Thoracic aorta (tissue), 2 donors: Measurements from ENCODE around the gene ERCC4. TPM values are rescaled to one million over a fixed set of nuclear protein-coding genes. Genes with fewer than 3 reads are reported as not detected.
"Not testable (repeated sequence)": the region's sequence is repeated elsewhere in the genome, so short reads cannot be mapped to it uniquely, and the experiment has no call there.

Experiments
- ATAC-seq: fragments of 150-250 bp; one replicate; pipeline ENCODE4 v1.8.0; 2017; ENCODE audit warnings: low read depth; ENCODE audit not compliant: insufficient number of reproducible peaks, low FRiP score
- DNase-seq: peaks from one replicate; pipeline ENCODE4 v3.0.0-alpha.2; 2020; ENCODE audit warnings: low spot score
- H3K27ac ChIP-seq, 2 donors: fragments of 200-600 bp; sonication (generic); 1 replicate in 1 of 2; 2 replicates in 1 of 2; pipeline ENCODE4 v1.5.1; 2016; ENCODE audit warnings: mild to moderate bottlenecking in 2 of 2, moderate library complexity in 2 of 2
- H3K27me3 ChIP-seq: fragments of 200-600 bp; sonication (generic); replicated peaks from 2 replicates; pipeline ENCODE4 v1.6.0; 2016; ENCODE audit warnings: mild to moderate bottlenecking; ENCODE audit not compliant: insufficient read depth
- H3K36me3 ChIP-seq: fragments of 200-600 bp; sonication (generic); one replicate; pipeline ENCODE4 v1.5.1; 2016
- H3K4me1 ChIP-seq, 2 donors: fragments of 200-600 bp; sonication (generic); 1 replicate in 1 of 2; 2 replicates in 1 of 2; pipeline versions ENCODE4 v1.5.1 to v1.6.0; 2016; ENCODE audit warnings: low read depth in 2 of 2, mild to moderate bottlenecking in 1 of 2; ENCODE audit not compliant: control insufficient read depth in 1 of 2
- H3K4me3 ChIP-seq: fragments of 200-600 bp; sonication (generic); 2 replicates; pipeline ENCODE4 v1.5.1; 2016; ENCODE audit warnings: mild to moderate bottlenecking
- H3K9me3 ChIP-seq: fragments of 200-600 bp; sonication (generic); 2 replicates; pipeline ENCODE4 v1.5.1; 2016
- total RNA-seq, 2 donors: library from RNA; depleted of rRNA; stranded (reverse); fragments of >200 nt; gene quantifications; one replicate each; pipeline versions ENCODE4 v1.1.0 to v1.2.3, GENCODE V29; 2016
- TF ChIP-seq, protein P1 (sequence below): fragments of 200-600 bp; sonication (generic); IDR thresholded peaks from one replicate; pipeline ENCODE4 v1.5.1; 2019; ENCODE audit warnings: antibody characterized with exemption

The ERCC4 gene
- total RNA-seq, 2 donors from 2014 or later = 4.3 to 13.8 TPM

DNA sequence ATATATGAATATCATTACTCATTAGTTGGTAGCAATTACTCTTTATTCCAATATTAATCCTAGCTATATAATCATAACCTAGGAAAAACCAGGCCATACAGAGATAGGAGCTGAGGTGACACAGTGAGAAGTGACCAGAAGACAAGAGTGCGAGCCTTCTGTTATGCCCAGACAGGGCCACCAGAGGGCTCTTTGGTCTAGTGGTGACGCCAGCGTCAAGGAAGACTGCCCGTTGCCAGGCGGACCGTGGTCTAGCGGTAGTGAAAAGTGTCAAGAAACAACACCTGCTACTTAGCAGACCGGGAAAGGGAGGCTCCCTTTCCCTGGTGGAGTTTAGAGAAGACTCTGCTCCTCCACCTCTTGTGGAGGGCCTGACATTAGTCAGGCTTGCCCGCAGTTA is 15.1 kb upstream of the ERCC4 start:
- H3K27ac ChIP-seq, H3K27me3 ChIP-seq, ATAC-seq, DNase-seq, H3K36me3 ChIP-seq, H3K9me3 ChIP-seq, H3K4me3 ChIP-seq: not testable (repeated sequence)
- TF ChIP-seq, protein P1, sequence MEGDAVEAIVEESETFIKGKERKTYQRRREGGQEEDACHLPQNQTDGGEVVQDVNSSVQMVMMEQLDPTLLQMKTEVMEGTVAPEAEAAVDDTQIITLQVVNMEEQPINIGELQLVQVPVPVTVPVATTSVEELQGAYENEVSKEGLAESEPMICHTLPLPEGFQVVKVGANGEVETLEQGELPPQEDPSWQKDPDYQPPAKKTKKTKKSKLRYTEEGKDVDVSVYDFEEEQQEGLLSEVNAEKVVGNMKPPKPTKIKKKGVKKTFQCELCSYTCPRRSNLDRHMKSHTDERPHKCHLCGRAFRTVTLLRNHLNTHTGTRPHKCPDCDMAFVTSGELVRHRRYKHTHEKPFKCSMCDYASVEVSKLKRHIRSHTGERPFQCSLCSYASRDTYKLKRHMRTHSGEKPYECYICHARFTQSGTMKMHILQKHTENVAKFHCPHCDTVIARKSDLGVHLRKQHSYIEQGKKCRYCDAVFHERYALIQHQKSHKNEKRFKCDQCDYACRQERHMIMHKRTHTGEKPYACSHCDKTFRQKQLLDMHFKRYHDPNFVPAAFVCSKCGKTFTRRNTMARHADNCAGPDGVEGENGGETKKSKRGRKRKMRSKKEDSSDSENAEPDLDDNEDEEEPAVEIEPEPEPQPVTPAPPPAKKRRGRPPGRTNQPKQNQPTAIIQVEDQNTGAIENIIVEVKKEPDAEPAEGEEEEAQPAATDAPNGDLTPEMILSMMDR = peak; percentile 30
- peaks cover 0 to 16% of the 10 kb centered on the region in 2 donors for H3K4me1 ChIP-seq

DNA sequence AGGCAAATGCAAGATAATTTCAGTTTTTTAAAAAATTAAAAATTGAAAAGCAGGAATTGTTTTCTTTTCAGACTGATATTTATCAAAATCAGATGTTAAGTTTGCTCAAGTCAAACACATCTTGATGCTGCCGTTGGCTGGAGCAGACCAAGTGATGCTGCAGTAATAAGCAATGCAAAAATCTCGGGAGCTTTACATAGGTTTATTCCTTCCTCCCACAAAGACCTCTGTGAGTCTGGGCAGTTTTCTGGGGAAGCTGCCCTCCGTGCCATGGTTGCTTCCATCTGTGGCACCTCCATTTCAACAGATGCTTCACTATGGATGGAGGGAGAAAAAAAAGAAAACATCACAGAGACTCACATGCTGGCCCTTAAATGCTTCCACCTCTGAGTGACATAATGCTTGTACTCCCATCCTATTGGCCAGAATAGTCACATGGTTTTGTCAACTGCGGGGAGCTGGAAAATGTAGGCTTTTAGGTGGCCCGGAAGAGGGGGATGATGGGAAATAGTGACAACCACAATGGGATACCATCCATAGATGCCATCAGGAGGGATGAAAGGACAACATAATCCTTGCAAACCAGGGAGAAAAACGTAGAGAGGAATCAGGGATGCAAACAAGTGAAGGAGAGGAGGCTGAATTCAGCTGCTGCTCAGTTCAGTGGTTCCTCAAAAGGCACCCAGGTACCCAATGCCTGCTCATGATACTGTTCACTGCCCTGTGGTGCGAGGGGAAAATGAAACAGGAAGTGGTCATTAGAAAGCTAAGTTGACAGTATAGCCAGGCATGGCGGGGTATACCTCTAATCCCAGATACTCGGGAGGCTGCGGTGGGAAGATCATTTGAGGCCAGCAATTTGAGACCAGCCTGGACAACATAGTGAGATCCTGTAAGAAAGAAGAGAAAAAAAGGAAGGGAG is 13.5 kb upstream of the ERCC4 start:
- TF ChIP-seq, protein P1 = no peak
- Histone ChIP-seq H3K36me3 (no peaks in the 10 kb centered on the region), H3K27me3 (no peaks in the 10 kb centered on the region), H3K4me3 (no peak overlapping the region), H3K27ac (no peak overlapping the region), H3K9me3 (no peaks in the 10 kb centered on the region), H3K4me1 (peaks cover 6 to 24% of the 10 kb centered on the region in 2 donors)
- ATAC-seq (no peak), DNase-seq (no peak)

DNA sequence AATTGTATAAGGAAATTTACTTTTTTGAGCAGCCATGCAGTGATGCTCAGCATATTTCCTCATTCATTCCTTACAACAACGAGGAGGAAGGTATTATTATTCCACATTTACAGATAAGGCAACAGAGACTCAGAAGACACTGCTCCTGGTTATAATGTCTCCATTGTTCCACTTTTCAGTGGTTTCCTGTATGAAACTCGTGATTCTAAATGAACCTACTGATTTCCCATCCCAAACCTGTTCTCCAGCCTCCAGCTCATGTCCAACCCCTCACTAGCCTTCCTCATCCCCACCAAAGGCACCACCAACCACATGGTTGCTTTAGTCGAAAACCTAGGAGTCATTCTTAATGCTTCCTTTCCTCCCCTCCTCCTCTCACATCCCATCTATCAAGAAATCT is 12.5 kb upstream of the ERCC4 start:
- DNase-seq (no peak), ATAC-seq (no peak)
- H3K4me3 ChIP-seq = no peak overlapping the region
- TF ChIP-seq, protein P1 = no peak
- peaks cover 6 to 24% of the 10 kb centered on the region in 2 donors for H3K4me1 ChIP-seq
- no peak overlapping the region for H3K27ac ChIP-seq
- H3K36me3 ChIP-seq = no peaks in the 10 kb centered on the region
- no peaks in the 10 kb centered on the region for H3K27me3 ChIP-seq
- H3K9me3 ChIP-seq = no peaks in the 10 kb centered on the region

DNA sequence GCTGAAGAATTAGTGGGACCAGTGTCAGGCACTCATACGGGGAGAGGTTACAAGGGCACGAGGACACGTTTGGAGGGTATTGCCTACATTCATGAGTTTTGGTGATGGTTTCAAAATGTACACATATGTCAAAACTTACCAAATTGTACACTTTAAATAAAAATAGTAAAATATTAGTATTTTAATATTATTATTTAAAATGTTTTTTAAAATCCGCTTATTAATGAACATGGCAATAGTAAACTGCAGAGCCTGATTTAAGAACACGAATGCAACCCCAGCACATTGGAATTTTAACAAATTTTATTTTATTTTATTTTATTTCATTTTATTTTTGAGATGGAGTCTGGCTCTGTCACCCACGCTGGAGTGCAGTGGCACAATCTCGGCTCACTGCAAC is 10.9 kb upstream of the ERCC4 start:
- DNase-seq = no peak
- TF ChIP-seq, protein P1 = no peak
- H3K27ac ChIP-seq = peak overlapping the region; percentile 78 to 82
- ATAC-seq = no peak
- H3K4me3 ChIP-seq = no peak overlapping the region
- peaks cover 6 to 18% of the 10 kb centered on the region in 2 donors for H3K4me1 ChIP-seq
- no peaks in the 10 kb centered on the region for H3K36me3 ChIP-seq
- H3K9me3 ChIP-seq = no peaks in the 10 kb centered on the region
- no peaks in the 10 kb centered on the region for H3K27me3 ChIP-seq

DNA sequence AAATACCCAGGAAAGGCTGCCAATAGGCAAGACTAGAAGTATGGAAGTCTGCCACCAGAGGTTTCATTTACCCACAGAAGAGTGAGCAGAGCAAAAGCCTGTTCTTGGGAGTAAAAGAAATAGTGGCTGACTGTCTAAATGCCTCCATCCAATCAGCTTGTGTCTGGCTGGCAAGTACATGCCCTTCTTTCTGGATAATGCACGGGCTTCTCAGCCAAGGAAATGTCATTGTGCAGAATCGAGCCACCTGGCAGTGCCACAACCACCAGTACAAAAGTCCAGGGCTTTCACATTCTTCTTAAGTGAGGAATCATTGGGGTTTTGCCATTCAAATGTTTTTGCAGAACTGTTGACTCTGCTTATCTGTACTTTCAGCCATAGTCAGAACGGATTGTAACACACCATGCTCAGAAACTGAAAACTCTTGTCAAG is 10.1 kb upstream of the ERCC4 start:
- Histone ChIP-seq H3K9me3 (no peaks in the 10 kb centered on the region), H3K27ac (peak overlapping the region in 1 of 2 donors; percentile 78), H3K4me3 (no peak overlapping the region), H3K4me1 (peaks cover 6 to 20% of the 10 kb centered on the region in 2 donors), H3K27me3 (no peaks in the 10 kb centered on the region), H3K36me3 (no peaks in the 10 kb centered on the region)
- ATAC-seq = peak; percentile 98
- TF ChIP-seq, protein P1 = peak; percentile 24
- DNase-seq = peak; percentile 58
